ENCODE data around the gene ABLIM1.

The ABLIM1 gene

GRCh38 chr10:114628106-114628505 is 30.0 kb downstream of the ABLIM1 start:
- Histone ChIP-seq H3K27ac (ENCODE audit: poor library complexity, severe bottlenecking) (no peak overlapping the region), H3K4me3 (ENCODE audit: severe bottlenecking) (no peak overlapping the region), H3K36me3 (ENCODE audit: low read depth) (no peaks in the 10 kb centered on the region), H3K9me3 (ENCODE audit: severe bottlenecking) (no peaks in the 10 kb centered on the region), H3K4me1 (ENCODE audit: insufficient read depth, poor library complexity, severe bottlenecking) (peaks cover 33% of the 10 kb centered on the region), H3K27me3 (ENCODE audit: insufficient read depth, poor library complexity, severe bottlenecking) (no peaks in the 10 kb centered on the region)
- no peak for DNase-seq (ENCODE audit: low spot score)
- ATAC-seq (ENCODE audit: low read depth): no peak
- no peak for TF ChIP-seq CTCF (IDR thresholded peaks at IDR 0.05; ENCODE audit: poor library complexity, severe bottlenecking)

- H3K36me3 ChIP-seq (ENCODE audit: low read depth): no peaks in the 10 kb centered on the region
- ATAC-seq (ENCODE audit: low read depth): no peak; the same call in 2 of the 3 replicates
- no peak for TF ChIP-seq CTCF (IDR thresholded peaks at IDR 0.05; ENCODE audit: poor library complexity, severe bottlenecking)
Observed at GRCh38 chr10:114626841-114627240, 31.2 kb downstream of the ABLIM1 start.

GRCh38 chr10:114624951-114625780 is 32.9 kb downstream of the ABLIM1 start:
- ATAC-seq (ENCODE audit: low read depth) (peak; percentile 75), DNase-seq (ENCODE audit: low spot score) (no peak)
- Histone ChIP-seq H3K36me3 (ENCODE audit: low read depth) (no peaks in the 10 kb centered on the region), H3K9me3 (ENCODE audit: severe bottlenecking) (no peaks in the 10 kb centered on the region), H3K4me3 (ENCODE audit: severe bottlenecking) (no peak overlapping the region), H3K27me3 (ENCODE audit: insufficient read depth, poor library complexity, severe bottlenecking) (no peaks in the 10 kb centered on the region), H3K4me1 (ENCODE audit: insufficient read depth, poor library complexity, severe bottlenecking) (peaks cover 21% of the 10 kb centered on the region), H3K27ac (ENCODE audit: poor library complexity, severe bottlenecking) (peak overlapping the region; percentile 78)
- no peak for TF ChIP-seq CTCF (IDR thresholded peaks at IDR 0.05; ENCODE audit: poor library complexity, severe bottlenecking)

More at GRCh38 chr10:114626841-114627240, 31.2 kb downstream of the ABLIM1 start:
- no peak for DNase-seq (ENCODE audit: low spot score)
- Histone ChIP-seq H3K27ac (ENCODE audit: poor library complexity, severe bottlenecking) (no peak overlapping the region), H3K4me3 (ENCODE audit: severe bottlenecking) (no peak overlapping the region), H3K9me3 (ENCODE audit: severe bottlenecking) (no peaks in the 10 kb centered on the region), H3K27me3 (ENCODE audit: insufficient read depth, poor library complexity, severe bottlenecking) (no peaks in the 10 kb centered on the region), H3K4me1 (ENCODE audit: insufficient read depth, poor library complexity, severe bottlenecking) (peaks cover 28% of the 10 kb centered on the region)

- H3K27me3 ChIP-seq (ENCODE audit: insufficient read depth, poor library complexity, severe bottlenecking): no peaks in the 10 kb centered on the region
- no peak overlapping the region for H3K4me3 ChIP-seq (ENCODE audit: severe bottlenecking)
- no peak for ATAC-seq (ENCODE audit: low read depth)
- peaks cover 21% of the 10 kb centered on the region for H3K4me1 ChIP-seq (ENCODE audit: insufficient read depth, poor library complexity, severe bottlenecking)
- H3K36me3 ChIP-seq (ENCODE audit: low read depth): no peaks in the 10 kb centered on the region
- no peak for TF ChIP-seq CTCF (IDR thresholded peaks at IDR 0.05; ENCODE audit: poor library complexity, severe bottlenecking)
- H3K27ac ChIP-seq (ENCODE audit: poor library complexity, severe bottlenecking): peak overlapping the region; percentile 78
- H3K9me3 ChIP-seq (ENCODE audit: severe bottlenecking): no peaks in the 10 kb centered on the region
- DNase-seq (ENCODE audit: low spot score): no peak
Observed at GRCh38 chr10:114624422-114624821, 33.7 kb downstream of the ABLIM1 start.

All from RWPE2 (cell line).